SIG-M5 treated with dmso at 0.1 percent for 504 hours (cell line): ENCODE measurements around the gene PDE6B.

Experiments used
- DNase-seq: peaks from one replicate; lab custom pipeline; 2025; ENCODE audit not compliant: unreplicated experiment; lab: John Stamatoyannopoulos, UW

PDE6B gene

DNA sequence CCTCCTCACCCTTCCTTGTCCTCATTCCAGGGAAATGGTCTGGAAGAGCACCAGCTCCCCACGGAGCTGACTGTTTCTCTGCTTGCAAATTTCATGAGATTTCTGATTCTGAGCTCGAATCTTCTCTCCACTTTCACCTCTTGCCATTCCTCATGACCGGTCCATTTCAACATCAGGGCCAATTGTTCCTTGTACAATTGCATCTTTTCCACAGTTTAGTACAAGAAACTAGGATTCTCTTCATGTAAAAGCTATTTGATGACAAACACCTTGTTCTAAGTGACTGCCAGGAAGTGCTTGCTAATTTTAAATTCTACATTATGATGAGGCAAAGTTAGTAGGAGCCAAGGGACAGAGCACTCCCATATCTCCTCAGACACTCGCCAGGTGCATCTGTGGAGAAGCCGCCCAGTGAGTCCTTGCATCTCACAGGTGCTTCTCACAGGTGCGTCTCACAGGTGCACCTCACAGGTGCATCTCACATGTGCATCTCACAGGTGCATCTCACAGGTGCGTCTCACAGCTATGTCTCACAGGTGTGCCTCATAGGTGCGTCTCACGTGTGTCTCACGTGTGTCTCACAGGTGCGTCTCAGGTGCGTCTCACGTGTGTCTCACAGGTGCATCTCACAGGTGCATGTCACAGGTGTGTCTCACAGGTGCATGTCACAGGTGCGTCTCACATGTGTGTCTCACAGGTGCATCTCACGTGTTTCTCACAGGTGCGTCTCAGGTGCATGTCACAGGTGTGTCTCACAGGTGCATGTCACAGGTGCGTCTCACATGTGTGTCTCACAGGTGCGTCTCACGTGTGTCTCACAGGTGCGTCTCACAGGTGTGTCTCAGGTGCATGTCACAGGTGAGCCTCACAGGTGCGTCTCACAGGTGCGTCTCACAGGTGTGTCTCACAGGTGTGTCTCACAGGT, 3.0 kb upstream of the PDE6B start:
- DNase-seq, result no peak

DNA sequence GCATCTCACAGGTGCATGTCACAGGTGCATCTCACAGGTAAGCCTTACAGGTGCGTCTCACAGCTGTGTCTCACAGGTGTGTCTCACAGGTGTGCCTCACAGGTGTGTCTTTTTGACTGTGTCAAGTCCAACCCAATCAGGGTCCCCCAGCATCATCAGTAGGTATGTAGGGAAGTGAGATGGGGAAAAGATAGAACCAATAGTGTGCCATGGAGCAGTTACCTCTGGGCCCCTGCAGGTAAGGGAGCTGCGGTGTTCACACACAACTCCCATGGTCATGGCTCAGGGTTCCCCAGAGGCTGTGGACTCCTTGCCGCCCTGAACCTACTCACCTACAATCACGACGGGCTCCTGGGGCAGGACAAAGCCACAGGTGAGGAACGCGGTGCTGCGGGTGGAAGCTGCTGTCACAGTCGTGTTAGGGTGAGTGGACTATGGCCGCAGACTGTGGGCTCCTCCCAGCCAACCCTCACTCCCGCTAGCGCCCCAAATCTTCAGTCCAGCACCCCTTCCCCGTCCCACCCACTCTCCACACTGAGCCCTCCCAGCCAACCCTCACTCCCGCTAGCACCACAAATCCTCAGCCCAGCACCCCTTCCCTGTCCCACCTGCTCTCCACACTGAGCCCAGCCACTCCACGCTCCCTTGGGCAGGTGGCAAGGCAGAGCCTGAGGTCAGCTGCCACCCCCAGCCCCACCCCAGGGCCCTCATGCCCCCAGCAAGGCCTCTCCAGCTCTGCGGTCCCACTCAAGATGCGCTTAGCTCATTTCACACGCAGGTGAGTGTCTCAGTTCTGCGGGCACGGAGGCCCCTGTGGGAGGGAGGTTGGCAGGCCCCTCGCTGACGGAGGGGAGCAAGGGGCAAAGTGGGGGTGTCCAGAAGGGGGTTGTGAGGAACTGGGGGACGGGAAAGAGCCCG, 2.1 kb upstream of the PDE6B start:
- DNase-seq, result no peak

DNA sequence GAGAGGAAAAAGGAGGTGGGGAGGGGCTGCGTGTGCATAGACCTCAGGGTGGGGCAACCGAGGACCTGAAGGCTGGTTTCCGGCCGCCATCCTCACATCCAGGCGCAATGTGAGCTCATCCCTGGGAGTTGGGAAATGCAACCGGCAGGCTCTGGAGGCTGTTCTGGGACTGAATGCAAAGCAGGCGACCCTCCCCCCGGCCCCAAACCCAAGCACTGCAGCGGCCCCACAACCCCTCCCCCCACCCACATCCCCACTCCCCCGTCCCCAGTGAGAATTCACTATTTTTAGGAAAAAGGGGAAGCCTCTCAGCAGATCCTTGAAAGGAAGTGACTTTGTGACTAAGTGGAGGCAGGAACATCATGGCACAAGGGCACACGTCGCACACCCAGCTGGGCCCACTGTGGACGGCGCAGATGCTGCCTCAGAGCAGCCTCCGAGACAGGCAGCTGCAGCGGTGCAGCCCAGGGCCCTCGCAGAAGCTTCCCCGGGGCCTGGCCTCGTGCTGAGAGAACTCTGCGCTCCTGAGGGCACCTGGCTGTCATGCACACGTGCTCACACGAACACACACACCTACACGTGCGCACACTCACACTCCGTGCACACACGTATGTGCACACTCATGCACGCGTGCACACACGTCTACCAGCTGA, 1.3 kb upstream of the PDE6B start:
- DNase-seq, result no peak

- no peak for DNase-seq
These were observed 323 bp downstream of the PDE6B start for GRCh38 chr4:625631-626161.

GRCh38 chr4:626201-627091, 1.1 kb downstream of the PDE6B start:
- no peak for DNase-seq

- DNase-seq, result no peak
These were observed 2.2 kb downstream of the PDE6B start for GRCh38 chr4:627347-628125.

DNA sequence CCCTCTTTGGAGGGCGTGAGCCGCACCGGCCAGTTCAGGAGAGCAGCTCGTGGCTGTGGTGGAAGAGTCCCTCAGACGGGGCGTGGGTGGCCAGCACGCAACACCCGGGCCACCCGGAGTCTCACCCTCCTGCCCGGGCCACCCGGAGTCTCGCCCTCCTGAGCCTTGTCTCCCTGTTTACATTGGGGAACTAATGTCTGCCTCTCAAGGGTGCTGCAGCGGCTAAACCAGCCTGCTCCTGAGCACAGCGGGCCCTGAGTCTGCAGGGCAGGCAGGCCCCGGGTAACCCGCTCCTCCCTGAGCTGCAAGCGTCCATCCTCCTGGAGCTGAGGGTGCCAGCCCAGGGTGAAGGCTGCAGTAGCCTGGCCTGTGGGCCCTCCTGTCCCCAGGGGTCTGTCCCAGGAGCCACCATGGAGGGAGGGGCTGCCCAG, 3.0 kb downstream of the PDE6B start:
- DNase-seq, result no peak

DNA sequence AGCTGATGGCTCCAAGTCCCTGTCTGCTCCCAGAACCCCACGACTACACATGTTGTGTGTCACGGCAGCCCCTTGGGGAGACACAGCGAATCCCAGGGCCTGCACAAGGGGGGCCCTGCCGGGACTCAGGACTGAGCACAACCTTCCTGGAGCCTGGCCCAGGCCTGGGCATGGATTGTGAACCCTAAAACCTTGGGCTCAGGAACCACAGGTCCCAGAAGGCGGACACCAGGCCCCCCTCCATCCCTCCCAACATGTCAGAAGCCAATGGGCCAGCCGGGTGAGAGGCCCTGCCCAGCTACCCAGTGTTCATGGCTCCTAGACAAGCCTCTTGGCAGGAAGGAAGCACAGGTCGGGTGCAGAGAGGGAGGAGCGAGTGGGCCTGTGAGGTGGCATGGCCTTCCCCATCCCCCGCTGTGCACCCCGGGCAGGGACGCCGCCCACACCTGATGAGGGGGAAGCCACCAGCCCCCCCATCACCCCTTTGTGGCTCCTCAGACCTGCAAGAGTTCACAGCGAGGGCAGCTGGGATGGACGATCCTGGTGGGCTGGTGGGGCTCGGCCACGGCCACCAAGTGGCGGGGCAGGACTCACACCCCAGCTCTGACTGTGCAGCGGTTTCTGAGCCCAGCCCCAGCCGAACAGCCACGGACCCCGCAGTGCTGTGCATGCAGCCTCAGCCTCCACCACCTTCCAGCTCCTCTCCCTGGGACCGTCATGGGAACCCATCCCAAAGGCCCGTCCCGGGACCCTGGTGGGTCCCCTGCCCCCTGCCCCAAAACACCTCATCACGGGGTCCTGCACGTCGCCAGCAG, 3.7 kb downstream of the PDE6B start:
- DNase-seq, result no peak

- no peak for DNase-seq
These were observed 4.2 kb downstream of the PDE6B start for GRCh38 chr4:629636-629914.

GRCh38 chr4:629915-630641, 4.7 kb downstream of the PDE6B start:
- no peak for DNase-seq

DNA sequence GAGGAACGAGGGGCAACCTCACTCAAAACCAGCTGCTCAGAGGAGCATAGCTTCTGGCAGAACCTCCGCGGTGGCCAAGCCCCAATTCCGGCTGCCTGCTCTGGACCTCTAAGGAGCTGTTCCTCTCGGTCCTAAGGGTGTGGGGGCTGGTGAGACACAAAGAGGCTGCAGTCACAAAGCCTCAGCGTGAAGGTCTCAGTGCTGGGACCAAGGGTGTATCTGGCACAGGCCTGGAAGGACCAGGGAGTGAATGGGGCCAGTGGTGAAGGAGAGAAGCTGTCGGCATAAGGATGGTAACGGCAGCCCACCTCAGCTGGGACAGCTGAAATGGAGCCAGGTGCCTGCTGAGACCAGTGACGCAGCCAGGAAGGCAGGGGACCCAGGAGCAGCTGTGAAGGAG, 5.3 kb downstream of the PDE6B start:
- no peak for DNase-seq

DNA sequence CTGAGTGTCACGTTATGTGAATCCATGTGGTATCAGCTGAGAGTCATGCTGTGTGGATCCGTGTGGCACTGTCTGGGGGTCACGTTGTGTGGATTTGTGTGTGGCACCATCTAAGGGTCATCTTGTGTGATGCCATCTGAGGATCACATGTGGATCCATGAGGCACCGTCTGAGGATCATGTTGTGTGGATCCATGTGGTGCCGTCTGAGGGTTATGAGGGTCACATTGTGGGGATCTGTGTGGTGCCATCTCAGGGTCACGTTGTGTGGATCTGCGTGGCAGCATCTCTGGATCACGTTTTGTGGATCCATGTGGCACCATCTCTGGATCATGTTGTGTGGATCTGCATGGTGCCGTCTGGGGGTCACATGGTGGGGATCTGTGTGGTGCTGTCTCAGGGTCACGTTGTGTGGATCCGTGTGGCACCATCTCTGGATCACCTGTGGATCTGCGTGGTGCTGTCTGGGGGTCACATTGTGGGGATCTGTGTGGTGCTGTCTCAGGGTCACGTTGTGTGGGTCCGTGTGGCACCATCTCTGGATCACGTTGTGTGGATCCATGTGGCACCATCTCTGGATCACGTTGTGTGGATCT, 6.9 kb downstream of the PDE6B start:
- no peak for DNase-seq

GRCh38 chr4:632926-633325, 7.6 kb downstream of the PDE6B start:
- DNase-seq, result no peak

GRCh38 chr4:633406-633805, 8.0 kb downstream of the PDE6B start:
- no peak for DNase-seq

DNA sequence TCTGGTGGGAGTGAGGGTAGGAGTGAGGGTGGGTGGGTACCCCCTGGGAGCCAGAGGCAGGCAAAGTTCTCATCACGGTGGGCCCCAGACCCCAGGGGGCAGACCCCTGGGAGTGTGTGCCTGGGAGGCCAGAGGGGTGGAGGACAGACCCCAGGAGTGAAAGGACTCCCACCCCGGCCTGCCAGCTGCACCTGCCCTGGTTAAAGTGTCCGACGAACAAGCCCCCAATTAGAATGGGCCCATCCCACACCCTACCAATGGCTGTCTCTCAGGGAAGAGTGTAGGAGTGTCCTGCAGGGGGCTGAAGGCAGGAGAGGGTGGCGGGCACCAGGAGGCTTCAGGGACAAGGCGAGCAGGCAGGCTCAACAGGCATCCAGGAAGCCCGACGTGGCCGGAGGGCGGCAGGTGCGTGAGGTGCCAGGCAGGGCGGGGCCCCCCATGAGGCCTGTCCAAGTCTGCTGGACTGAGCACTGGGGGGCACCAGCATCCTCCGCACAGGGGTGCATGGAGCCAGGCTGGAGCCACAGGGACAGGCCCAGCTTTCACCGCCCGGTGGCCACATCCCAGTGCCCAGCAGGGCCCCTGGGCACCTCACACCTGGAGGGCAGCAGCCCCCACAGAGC, 8.7 kb downstream of the PDE6B start:
- DNase-seq, result no peak

DNA sequence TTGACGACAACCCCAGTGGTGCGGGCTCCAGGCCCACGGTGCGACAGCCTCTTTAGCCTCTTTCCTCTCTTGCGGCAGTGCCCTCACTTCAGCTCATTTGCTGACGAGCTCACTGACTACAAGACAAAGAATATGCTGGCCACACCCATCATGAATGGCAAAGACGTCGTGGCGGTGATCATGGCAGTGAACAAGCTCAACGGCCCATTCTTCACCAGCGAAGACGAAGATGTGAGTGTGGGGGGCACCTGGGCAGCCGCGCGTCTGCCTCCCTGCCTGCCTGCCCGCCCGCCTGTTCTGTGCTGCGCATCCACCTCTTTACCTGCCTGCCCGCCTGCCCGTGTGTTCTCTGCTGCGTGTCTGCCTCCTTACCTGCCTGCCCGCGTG, 9.2 kb downstream of the PDE6B start:
- DNase-seq, result no peak
